ENCODE results near the gene KCNK13. TPM values are rescaled to one million over a fixed set of nuclear protein-coding genes. Genes with fewer than 3 reads are reported as not detected.

Gene KCNK13
- total and polyA plus RNA-seq, 9 of the 15 experiments (the other 6 are each of a cell fraction or from before 2014, with no cell fraction given) = 0.03 to 0.05 TPM; not detected in 7

- Histone ChIP-seq H3K27ac (ENCODE audit: extremely low read depth, low read depth, low read length) (no peak overlapping the region), H3K36me3 (ENCODE audit: control insufficient read depth, insufficient read depth, low read length) (no peaks in the 10 kb centered on the region), H3K9me1 (ENCODE audit: control insufficient read depth, insufficient read depth, low read length) (no peaks in the 10 kb centered on the region), H3K9ac (ENCODE audit: insufficient read depth in 1 of 2, low read depth in 2 of 2, low read length in 2 of 2) (no peak overlapping the region), H4K20me1 (replicated peaks; ENCODE audit: control insufficient read depth, insufficient read depth, low read length) (no peaks in the 10 kb centered on the region), H3K9me3 (replicated peaks; ENCODE audit: control insufficient read depth, insufficient read depth, low read depth, low read length) (no peaks in the 10 kb centered on the region), H3K27me3 (ENCODE audit: control insufficient read depth in 2 of 2, insufficient read depth in 2 of 2, low read length in 2 of 2) (no peaks in the 10 kb centered on the region; a peak in 1 of 5 replicates), H2AFZ (ENCODE audit: low read depth, low read length) (no peak overlapping the region), H3K4me2 (ENCODE audit: insufficient read depth, low read length) (no peak overlapping the region), H3K4me3 (no peak overlapping the region), H3K79me2 (ENCODE audit: control insufficient read depth, insufficient read depth, low read length) (no peaks in the 10 kb centered on the region), H3K4me1 (replicated peaks in 1 of 2; ENCODE audit: control insufficient read depth in 2 of 2, insufficient read depth in 2 of 2, low read length in 2 of 2) (no peaks in the 10 kb centered on the region)
- FAIRE-seq (no peak), DNase-seq (ENCODE audit: extremely low read depth in 1 of 4, low spot score in 3 of 4) (no peak), ATAC-seq (no peak)
- 0% methylated on average over 4 of the region's 4 CpGs for WGBS (ENCODE audit: insufficient coverage, low coverage, missing lambda C conversion rate)
- ChIA-PET POLR2A (no interaction called here), CTCF (ENCODE audit: low intra/inter-chr PET ratio) (no interaction called here)
- in situ Hi-C loops (cut with MboI) = no loop called here
- intact Hi-C loops (cut with micrococcal nuclease) = no loop called here
- BruUV-seq (replicated peaks) = no TSS peak
- TF ChIP-seq ZNF140 (CRISPR knock-in tag; IDR thresholded peaks at IDR 0.05) = no peak
- TF ChIP-seq TCF15 (CRISPR knock-in tag; IDR thresholded peaks at IDR 0.05) = no peak
- no peak for TF ChIP-seq FUS (optimal IDR thresholded peaks at IDR 0.05; ENCODE audit: low read depth, low read length)
- TF ChIP-seq ZFP91 (CRISPR knock-in tag; IDR thresholded peaks at IDR 0.05) = no peak
- TF ChIP-seq HBP1 (CRISPR knock-in tag; IDR thresholded peaks at IDR 0.05) = no peak
- TF ChIP-seq ZNF436 (CRISPR knock-in tag; IDR thresholded peaks at IDR 0.05) = no peak
- no peak for TF ChIP-seq ETV6 (IDR thresholded peaks at IDR 0.05; ENCODE audit: borderline replicate concordance in 1 of 2, low read depth in 2 of 2, low read length in 1 of 2)
- TF ChIP-seq ETV6 (CRISPR knock-in tag; IDR thresholded peaks at IDR 0.05; ENCODE audit: borderline replicate concordance) = no peak
- TF ChIP-seq ARNT (IDR thresholded peaks at IDR 0.05) = no peak
- TF ChIP-seq HDAC3 (IDR thresholded peaks at IDR 0.05; ENCODE audit: borderline replicate concordance, partially characterized antibody) = no peak
- no peak for TF ChIP-seq SMC3 (conservative IDR thresholded peaks at IDR 0.05; ENCODE audit: insufficient read depth, low read depth, low read length)
- no peak for TF ChIP-seq POLR2B (IDR thresholded peaks at IDR 0.05; ENCODE audit: low read depth, partially characterized antibody)
- no peak for TF ChIP-seq FOXP4 (CRISPR knock-in tag; IDR thresholded peaks at IDR 0.05; ENCODE audit: borderline replicate concordance)
- no peak for TF ChIP-seq MECOM (CRISPR knock-in tag; IDR thresholded peaks at IDR 0.05)
Measured at GRCh38 chr14:90159688-90160087, 97.9 kb downstream of the KCNK13 start.
